Activated CD8-positive, alpha-beta T cell treated with anti-CD3 and anti-CD28 coated beads for 36 hours (primary cell): ENCODE data around the gene TEDDM1. TPM values are rescaled to one million over a fixed set of nuclear protein-coding genes. Genes with fewer than 3 reads are reported as not detected.

Source experiments
- ATAC-seq: fragments of 200-7000 bp; cut with Tn5 transposase; one replicate; pipeline ENCODE4 v1.10.0; 2021; ENCODE audit warnings: mild to moderate bottlenecking, moderate library complexity
- CTCF ChIA-PET: fragments of 350-600 bp; sonication (Branson Sonifier 250); formaldehyde crosslinking; loops from one replicate; lab custom pipeline; 2021; ENCODE audit warnings: antibody characterized with exemption; lab: Charles Lee
- POLR2A ChIA-PET: fragments of 350-600 bp; sonication (Branson Sonifier 250); formaldehyde crosslinking; loops from one replicate; lab custom pipeline; 2021; ENCODE audit warnings: antibody characterized with exemption; lab: Charles Lee
- DNase-seq: peaks from one replicate; pipeline ENCODE4 v3.0.0-alpha.2; 2020
- H3K27ac Mint-ChIP-seq: one replicate; pipeline ENCODE4 v1.8.0; 2021; ENCODE audit warnings: mild to moderate bottlenecking, mixed read lengths
- H3K27me3 Mint-ChIP-seq: one replicate; pipeline ENCODE4 v1.8.0; 2021; ENCODE audit warnings: mixed read lengths
- H3K36me3 Mint-ChIP-seq: one replicate; pipeline ENCODE4 v1.8.0; 2021; ENCODE audit warnings: low read depth, mixed read lengths
- H3K4me1 Mint-ChIP-seq: one replicate; pipeline ENCODE4 v1.8.0; 2021; ENCODE audit warnings: low read depth, mixed read lengths
- H3K4me3 Mint-ChIP-seq: one replicate; pipeline ENCODE4 v1.8.0; 2021; ENCODE audit warnings: mild to moderate bottlenecking, moderate library complexity, mixed read lengths
- H3K9me3 Mint-ChIP-seq: one replicate; pipeline ENCODE4 v1.8.0; 2021; ENCODE audit warnings: mixed read lengths
- intact Hi-C: fragments of 100-400 bp; cut with micrococcal nuclease; formaldehyde crosslinking; loops from one replicate; pipeline ENCODE4 v1.10.0; 2022
- total RNA-seq, 2 experiments: library from RNA; stranded (reverse); gene quantifications; one replicate each; pipeline ENCODE4 v1.2.3, GENCODE V29; 2021
- TF ChIP-seq, protein P1 (sequence below): fragments of 200-600 bp; IDR thresholded peaks from one replicate; pipeline ENCODE4 v1.8.0; 2022; ENCODE audit warnings: antibody characterized with exemption, mild to moderate bottlenecking

TEDDM1 gene
- total RNA-seq, 2 experiments from 2014 or later = not detected

DNA sequence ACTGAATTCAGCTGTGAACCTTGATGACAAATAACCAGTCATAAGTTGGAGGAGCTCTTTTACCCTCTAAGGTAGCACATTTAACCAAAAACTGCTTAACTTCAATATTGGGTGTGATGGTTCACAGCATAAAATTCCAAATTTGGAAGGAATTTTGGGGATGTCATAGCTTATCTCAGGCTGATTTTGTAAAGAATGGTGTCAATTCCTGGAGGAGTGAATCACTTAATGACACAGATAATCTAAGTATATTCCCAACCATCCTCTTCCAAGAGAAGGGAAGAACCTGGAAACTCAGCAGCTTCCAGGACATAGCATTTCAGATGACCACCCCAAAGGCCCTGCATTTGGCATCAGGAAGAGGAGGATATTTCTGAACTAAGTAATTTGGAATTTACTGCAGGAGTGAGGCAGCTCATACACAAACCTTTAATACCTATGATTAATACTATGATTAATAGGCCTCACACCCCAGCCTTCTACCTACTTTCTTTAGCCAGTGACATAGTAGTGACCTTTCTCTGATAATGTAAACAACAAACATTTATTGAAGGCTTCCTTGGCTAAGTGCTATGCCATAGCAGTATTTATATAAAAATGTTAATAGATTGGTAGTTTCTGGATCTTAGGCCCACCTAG is 23.4 kb downstream of the TEDDM1 start:
- no peaks in the 10 kb centered on the region for H3K9me3 Mint-ChIP-seq
- H3K36me3 Mint-ChIP-seq = peaks cover 2% of the 10 kb centered on the region
- ATAC-seq (no peak), DNase-seq (no peak)
- peaks cover 3% of the 10 kb centered on the region for H3K27me3 Mint-ChIP-seq
- ChIA-PET POLR2A (no interaction called here), CTCF (interaction anchor here (0.7 to 3.5 kb wide), 4 partner anchors 15 to 294 kb away, joined by 3 to 17 read pairs (median 4); no protein-coding TSS in a partner anchor)
- intact Hi-C loops = no loop called here
- TF ChIP-seq, protein P1, sequence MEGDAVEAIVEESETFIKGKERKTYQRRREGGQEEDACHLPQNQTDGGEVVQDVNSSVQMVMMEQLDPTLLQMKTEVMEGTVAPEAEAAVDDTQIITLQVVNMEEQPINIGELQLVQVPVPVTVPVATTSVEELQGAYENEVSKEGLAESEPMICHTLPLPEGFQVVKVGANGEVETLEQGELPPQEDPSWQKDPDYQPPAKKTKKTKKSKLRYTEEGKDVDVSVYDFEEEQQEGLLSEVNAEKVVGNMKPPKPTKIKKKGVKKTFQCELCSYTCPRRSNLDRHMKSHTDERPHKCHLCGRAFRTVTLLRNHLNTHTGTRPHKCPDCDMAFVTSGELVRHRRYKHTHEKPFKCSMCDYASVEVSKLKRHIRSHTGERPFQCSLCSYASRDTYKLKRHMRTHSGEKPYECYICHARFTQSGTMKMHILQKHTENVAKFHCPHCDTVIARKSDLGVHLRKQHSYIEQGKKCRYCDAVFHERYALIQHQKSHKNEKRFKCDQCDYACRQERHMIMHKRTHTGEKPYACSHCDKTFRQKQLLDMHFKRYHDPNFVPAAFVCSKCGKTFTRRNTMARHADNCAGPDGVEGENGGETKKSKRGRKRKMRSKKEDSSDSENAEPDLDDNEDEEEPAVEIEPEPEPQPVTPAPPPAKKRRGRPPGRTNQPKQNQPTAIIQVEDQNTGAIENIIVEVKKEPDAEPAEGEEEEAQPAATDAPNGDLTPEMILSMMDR = no peak
- no peak overlapping the region for H3K27ac Mint-ChIP-seq
- no peak overlapping the region for H3K4me3 Mint-ChIP-seq
- H3K4me1 Mint-ChIP-seq = no peaks in the 10 kb centered on the region

DNA sequence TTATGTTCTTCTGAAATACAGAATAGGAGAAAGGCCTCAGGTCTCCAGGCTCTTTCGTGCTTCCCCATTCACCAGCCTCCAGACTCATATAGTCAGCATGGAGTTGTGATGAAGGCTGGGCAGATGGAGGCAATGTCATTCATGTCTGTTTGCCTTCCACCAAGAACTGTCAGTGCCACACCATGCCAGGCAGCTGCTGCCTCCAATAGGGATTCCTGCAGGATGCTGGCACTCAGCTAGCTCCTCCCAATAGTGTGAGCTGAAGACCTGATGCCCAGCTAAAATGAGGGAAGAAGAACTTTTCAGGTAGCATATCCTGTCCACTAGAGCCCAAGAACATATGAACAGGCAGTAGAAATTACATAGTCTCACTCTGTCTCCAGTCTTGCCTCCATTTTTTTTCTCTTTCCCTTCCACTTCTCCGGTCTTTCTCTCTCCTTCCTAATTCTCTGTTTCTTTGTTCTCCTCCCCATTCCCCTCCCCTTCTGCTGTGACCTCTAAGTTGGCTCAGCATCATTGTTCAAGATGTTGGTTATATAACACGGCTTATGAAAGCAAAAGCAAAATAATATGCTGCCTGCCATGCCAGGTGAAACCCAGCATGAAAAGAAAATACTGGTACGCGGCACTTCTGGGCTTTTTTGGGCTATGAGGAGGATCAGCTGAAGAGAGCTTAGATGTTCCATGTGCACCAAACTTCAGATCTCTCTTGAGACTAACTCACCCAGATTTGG is 26.2 kb downstream of the TEDDM1 start:
- Mint-ChIP-seq H3K36me3 (no peaks in the 10 kb centered on the region), H3K9me3 (no peaks in the 10 kb centered on the region), H3K4me3 (no peak overlapping the region), H3K27me3 (peaks cover 3% of the 10 kb centered on the region), H3K4me1 (no peaks in the 10 kb centered on the region), H3K27ac (no peak overlapping the region)
- intact Hi-C loops = no loop called here
- ChIA-PET POLR2A (no interaction called here), CTCF (interaction anchor here (3.5 kb wide), 1 partner anchor 231 kb away, joined by 17 read pairs; no protein-coding TSS in a partner anchor)
- TF ChIP-seq, protein P1 = no peak
- ATAC-seq (no peak), DNase-seq (no peak)

DNA sequence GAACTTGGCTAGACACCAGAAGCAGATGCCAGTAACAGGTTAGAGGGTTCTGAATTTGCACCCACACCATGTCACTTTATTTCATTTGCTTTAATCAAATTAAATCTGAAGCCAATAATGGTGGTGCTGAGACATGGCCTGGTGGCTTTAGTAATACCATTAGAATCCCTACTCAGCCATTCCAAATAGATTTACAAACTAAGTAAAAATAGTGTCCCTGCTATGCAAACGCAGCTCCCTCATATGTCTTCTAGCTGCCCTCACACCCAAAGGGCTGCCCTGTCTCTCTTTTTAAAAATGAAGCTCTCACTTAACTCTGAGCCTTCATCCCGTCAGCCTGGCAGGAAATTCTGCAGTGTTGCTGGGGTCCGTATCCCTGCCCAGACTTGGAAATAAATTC is 29.9 kb downstream of the TEDDM1 start:
- Mint-ChIP-seq H3K9me3 (no peaks in the 10 kb centered on the region), H3K4me3 (no peak overlapping the region), H3K36me3 (no peaks in the 10 kb centered on the region), H3K27ac (no peak overlapping the region), H3K27me3 (peaks cover 2% of the 10 kb centered on the region), H3K4me1 (no peaks in the 10 kb centered on the region)
- ChIA-PET CTCF (interaction anchor here (1.0 kb wide), 1 partner anchor 227 kb away, joined by 3 read pairs; no protein-coding TSS in a partner anchor), POLR2A (no interaction called here)
- no peak for ATAC-seq
- no peak for DNase-seq
- TF ChIP-seq, protein P1 = no peak
- intact Hi-C loops = no loop called here

DNA sequence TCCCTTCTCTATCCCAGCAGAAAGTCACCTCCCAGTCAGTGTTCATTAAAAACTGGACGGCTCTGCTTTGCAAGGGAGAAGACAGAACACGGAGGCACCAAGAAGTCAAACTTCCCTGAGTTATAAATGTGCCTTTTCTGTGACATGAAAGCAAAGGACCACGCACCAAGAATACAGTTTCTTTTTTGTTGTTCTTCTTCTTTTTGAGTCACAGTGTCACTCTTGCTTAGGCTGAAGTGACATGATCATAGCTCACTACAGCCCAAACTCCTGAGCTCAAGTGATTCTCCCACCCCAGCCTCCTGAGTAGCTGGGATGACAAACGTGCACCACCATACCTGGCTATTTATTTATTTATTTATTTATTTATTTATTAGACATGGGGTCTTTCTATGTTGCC is 31.6 kb downstream of the TEDDM1 start:
- no peaks in the 10 kb centered on the region for H3K4me1 Mint-ChIP-seq
- POLR2A ChIA-PET = no interaction called here
- H3K9me3 Mint-ChIP-seq = no peaks in the 10 kb centered on the region
- no peaks in the 10 kb centered on the region for H3K27me3 Mint-ChIP-seq
- H3K36me3 Mint-ChIP-seq = no peaks in the 10 kb centered on the region
- CTCF ChIA-PET = no interaction called here
- no peak overlapping the region for H3K4me3 Mint-ChIP-seq
- ATAC-seq (no peak), DNase-seq (no peak)
- H3K27ac Mint-ChIP-seq = no peak overlapping the region
- intact Hi-C loops = no loop called here
- TF ChIP-seq, protein P1 = no peak

DNA sequence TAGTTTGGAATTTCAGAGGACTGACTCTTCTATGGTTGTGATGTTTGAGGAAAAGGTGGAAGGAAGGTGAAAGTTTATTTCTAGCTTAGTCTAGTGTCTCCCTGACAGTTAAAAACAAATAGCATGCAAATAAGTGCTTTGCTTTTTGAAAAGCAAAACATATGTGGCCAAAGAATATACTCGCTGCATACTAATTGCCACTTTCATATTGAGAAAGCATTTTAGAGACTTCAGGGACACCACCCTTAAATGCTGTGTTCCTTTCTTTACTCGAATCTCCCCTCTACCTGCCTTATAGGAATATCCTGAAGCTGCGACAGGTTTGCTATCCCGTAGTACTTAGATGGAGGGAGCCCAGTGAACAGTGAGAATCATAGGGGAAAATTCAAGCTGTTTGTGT is 32.1 kb downstream of the TEDDM1 start:
- DNase-seq (no peak), ATAC-seq (no peak)
- ChIA-PET POLR2A (no interaction called here), CTCF (no interaction called here)
- no peaks in the 10 kb centered on the region for H3K4me1 Mint-ChIP-seq
- no peaks in the 10 kb centered on the region for H3K27me3 Mint-ChIP-seq
- H3K4me3 Mint-ChIP-seq = no peak overlapping the region
- intact Hi-C loops = no loop called here
- TF ChIP-seq, protein P1 = no peak
- H3K9me3 Mint-ChIP-seq = no peaks in the 10 kb centered on the region
- no peak overlapping the region for H3K27ac Mint-ChIP-seq
- no peaks in the 10 kb centered on the region for H3K36me3 Mint-ChIP-seq
